Panc1 (cell line): ENCODE measurements around the gene IFT27. TPM values are rescaled to one million over a fixed set of nuclear protein-coding genes. Genes with fewer than 3 reads are reported as not detected.

Source experiments
- ATAC-seq: fragments of 200-7000 bp; cut with Tn5 transposase; 2 replicates; pipeline ENCODE4 v1.9.1; 2020; ENCODE audit warnings: mild to moderate bottlenecking, moderate library complexity
- BruUV-seq: library from RNA; stranded (reverse); fragments of 400-500 nt; replicated peaks from 2 replicates; lab custom pipeline; 2021; lab: Mats Ljungman, UMichigan
- CTCF ChIA-PET: fragments of 300-600 bp; sonication (Branson Sonifier 250); formaldehyde crosslinking; loops from one replicate; lab custom pipeline; 2022; ENCODE audit warnings: antibody characterized with exemption; lab: Charles Lee
- POLR2A ChIA-PET: fragments of 300-600 bp; sonication (Branson Sonifier 250); formaldehyde crosslinking; loops from one replicate; lab custom pipeline; 2022; ENCODE audit warnings: antibody characterized with exemption; lab: Charles Lee
- DNase-seq: peaks from one replicate; pipeline ENCODE4 v3.0.0-alpha.2; 2010; ENCODE audit warnings: low read depth, low spot score
- H3K27ac ChIP-seq: 2 replicates; pipeline ENCODE4 v1.5.1; 2011; ENCODE audit warnings: mild to moderate bottlenecking, low read length, inconsistent platforms
- H3K27me3 ChIP-seq: fragments of 200-500 bp; sonication (Bioruptor generic); 2 replicates; pipeline ENCODE4 v1.6.0; 2014; ENCODE audit warnings: low read length, inconsistent platforms; ENCODE audit not compliant: control insufficient read depth, insufficient read depth
- H3K36me3 ChIP-seq: fragments of 200-500 bp; sonication (Bioruptor generic); 2 replicates; pipeline ENCODE4 v1.5.1; 2014; ENCODE audit warnings: inconsistent platforms, mild to moderate bottlenecking, low read length, moderate library complexity; ENCODE audit not compliant: control insufficient read depth, insufficient read depth
- H3K4me1 ChIP-seq: 2 replicates; pipeline ENCODE4 v1.5.1; 2011; ENCODE audit warnings: inconsistent platforms, mild to moderate bottlenecking, low read length, moderate library complexity; ENCODE audit not compliant: control insufficient read depth, insufficient read depth
- H3K4me3 ChIP-seq, 2 experiments: 2 replicates each; pipeline ENCODE4 v1.5.1; 2011 to 2012; ENCODE audit warnings: low read depth in 2 of 2, low read length in 2 of 2, mild to moderate bottlenecking in 2 of 2, inconsistent platforms in 1 of 2, moderate library complexity in 1 of 2
- H3K9me3 ChIP-seq: fragments of 200-500 bp; sonication (Bioruptor generic); 2 replicates; pipeline ENCODE4 v1.5.1; 2014; ENCODE audit warnings: low read depth, mild to moderate bottlenecking, inconsistent platforms, low read length, moderate library complexity; ENCODE audit not compliant: control insufficient read depth, insufficient read depth
- POLR2AphosphoS5 ChIP-seq: IDR thresholded peaks from 2 replicates; pipeline ENCODE4 v1.6.1; 2012; ENCODE audit warnings: mild to moderate bottlenecking, low read depth, low read length, moderate library complexity
- SIN3A ChIP-seq: IDR thresholded peaks from 2 replicates; pipeline ENCODE4 v1.6.1; 2012; ENCODE audit warnings: low read depth, mild to moderate bottlenecking, low read length, moderate library complexity, borderline replicate concordance; ENCODE audit not compliant: insufficient read depth
- TCF7L2 ChIP-seq: IDR thresholded peaks from 2 replicates; pipeline ENCODE4 v1.6.1; 2011; ENCODE audit warnings: mild to moderate bottlenecking, low read depth, low read length, inconsistent platforms
- in situ Hi-C: cut with HindIII; loops from 2 replicates; pipeline ENCODE4 v1.10.0; 2016; ENCODE audit warnings: low sequenced_read_pairs, low pct_unique_long_range_greater_than_20kb
- intact Hi-C: fragments of 100-400 bp; cut with micrococcal nuclease; formaldehyde crosslinking; loops from one replicate; pipeline ENCODE4 v1.10.0; 2022; ENCODE audit not compliant: unreplicated experiment
- total RNA-seq: library from RNA; stranded (reverse); gene quantifications from one replicate; pipeline ENCODE4 v1.2.1, GENCODE V29; 2021; ENCODE audit not compliant: unreplicated experiment
- TF ChIP-seq, protein P1 (sequence below), 2 experiments: IDR thresholded peaks; 2 replicates each; pipeline ENCODE4 v1.6.1; 2011 to 2012; ENCODE audit warnings: low read depth in 2 of 2, control low read depth in 1 of 2, low read length in 1 of 2, mild to moderate bottlenecking in 1 of 2, moderate library complexity in 1 of 2; ENCODE audit not compliant: insufficient read depth in 1 of 2
- TF ChIP-seq, protein P2 (sequence below): fragments of 450-650 bp; IDR thresholded peaks from 2 replicates; pipeline ENCODE4 v1.5.1; 2017; ENCODE audit warnings: mild to moderate bottlenecking

Gene IFT27
- total RNA-seq, 1 experiment from 2014 or later, result 44.4 TPM

DNA sequence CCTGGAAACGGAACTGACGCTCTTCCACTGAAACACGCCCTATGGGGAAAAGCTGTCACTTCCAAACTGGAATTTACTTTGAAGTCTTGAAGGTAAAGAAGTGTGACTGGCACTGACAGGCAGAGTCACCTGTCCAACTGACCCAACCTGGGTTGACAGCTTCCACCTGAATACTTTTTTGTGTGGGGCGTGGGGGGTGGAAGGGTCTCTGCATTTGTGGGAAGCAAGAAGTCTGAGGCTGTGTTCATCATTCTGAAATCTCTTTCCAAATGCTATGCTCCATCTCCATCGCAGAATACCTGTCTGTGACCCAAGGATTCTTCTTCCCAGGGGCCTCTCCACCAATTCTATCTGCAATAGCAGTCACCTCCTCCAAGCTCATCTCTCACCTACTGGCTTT, 7.8 kb downstream of the IFT27 start:
- no peaks in the 10 kb centered on the region for H3K9me3 ChIP-seq
- CTCF ChIA-PET, result no interaction called here
- in situ Hi-C loops, result no loop called here
- H3K4me3 ChIP-seq, result no peak overlapping the region
- no TSS peak for BruUV-seq
- no peaks in the 10 kb centered on the region for H3K4me1 ChIP-seq
- ATAC-seq (no peak), DNase-seq (no peak)
- H3K27me3 ChIP-seq, result no peaks in the 10 kb centered on the region
- intact Hi-C loops, result no loop called here
- POLR2A ChIA-PET, result no interaction called here
- no peak for TF ChIP-seq TCF7L2
- TF ChIP-seq, protein P1, sequence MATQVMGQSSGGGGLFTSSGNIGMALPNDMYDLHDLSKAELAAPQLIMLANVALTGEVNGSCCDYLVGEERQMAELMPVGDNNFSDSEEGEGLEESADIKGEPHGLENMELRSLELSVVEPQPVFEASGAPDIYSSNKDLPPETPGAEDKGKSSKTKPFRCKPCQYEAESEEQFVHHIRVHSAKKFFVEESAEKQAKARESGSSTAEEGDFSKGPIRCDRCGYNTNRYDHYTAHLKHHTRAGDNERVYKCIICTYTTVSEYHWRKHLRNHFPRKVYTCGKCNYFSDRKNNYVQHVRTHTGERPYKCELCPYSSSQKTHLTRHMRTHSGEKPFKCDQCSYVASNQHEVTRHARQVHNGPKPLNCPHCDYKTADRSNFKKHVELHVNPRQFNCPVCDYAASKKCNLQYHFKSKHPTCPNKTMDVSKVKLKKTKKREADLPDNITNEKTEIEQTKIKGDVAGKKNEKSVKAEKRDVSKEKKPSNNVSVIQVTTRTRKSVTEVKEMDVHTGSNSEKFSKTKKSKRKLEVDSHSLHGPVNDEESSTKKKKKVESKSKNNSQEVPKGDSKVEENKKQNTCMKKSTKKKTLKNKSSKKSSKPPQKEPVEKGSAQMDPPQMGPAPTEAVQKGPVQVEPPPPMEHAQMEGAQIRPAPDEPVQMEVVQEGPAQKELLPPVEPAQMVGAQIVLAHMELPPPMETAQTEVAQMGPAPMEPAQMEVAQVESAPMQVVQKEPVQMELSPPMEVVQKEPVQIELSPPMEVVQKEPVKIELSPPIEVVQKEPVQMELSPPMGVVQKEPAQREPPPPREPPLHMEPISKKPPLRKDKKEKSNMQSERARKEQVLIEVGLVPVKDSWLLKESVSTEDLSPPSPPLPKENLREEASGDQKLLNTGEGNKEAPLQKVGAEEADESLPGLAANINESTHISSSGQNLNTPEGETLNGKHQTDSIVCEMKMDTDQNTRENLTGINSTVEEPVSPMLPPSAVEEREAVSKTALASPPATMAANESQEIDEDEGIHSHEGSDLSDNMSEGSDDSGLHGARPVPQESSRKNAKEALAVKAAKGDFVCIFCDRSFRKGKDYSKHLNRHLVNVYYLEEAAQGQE (IDR thresholded peaks at IDR 0.05; ENCODE audit: insufficient read depth in 1 of 2, low read depth in 2 of 2, low read length in 1 of 2), result no peak
- TF ChIP-seq, protein P2, sequence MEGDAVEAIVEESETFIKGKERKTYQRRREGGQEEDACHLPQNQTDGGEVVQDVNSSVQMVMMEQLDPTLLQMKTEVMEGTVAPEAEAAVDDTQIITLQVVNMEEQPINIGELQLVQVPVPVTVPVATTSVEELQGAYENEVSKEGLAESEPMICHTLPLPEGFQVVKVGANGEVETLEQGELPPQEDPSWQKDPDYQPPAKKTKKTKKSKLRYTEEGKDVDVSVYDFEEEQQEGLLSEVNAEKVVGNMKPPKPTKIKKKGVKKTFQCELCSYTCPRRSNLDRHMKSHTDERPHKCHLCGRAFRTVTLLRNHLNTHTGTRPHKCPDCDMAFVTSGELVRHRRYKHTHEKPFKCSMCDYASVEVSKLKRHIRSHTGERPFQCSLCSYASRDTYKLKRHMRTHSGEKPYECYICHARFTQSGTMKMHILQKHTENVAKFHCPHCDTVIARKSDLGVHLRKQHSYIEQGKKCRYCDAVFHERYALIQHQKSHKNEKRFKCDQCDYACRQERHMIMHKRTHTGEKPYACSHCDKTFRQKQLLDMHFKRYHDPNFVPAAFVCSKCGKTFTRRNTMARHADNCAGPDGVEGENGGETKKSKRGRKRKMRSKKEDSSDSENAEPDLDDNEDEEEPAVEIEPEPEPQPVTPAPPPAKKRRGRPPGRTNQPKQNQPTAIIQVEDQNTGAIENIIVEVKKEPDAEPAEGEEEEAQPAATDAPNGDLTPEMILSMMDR, result no peak
- no peak for TF ChIP-seq POLR2AphosphoS5
- TF ChIP-seq SIN3A, result no peak
- H3K36me3 ChIP-seq, result no peaks in the 10 kb centered on the region
- no peak overlapping the region for H3K27ac ChIP-seq

DNA sequence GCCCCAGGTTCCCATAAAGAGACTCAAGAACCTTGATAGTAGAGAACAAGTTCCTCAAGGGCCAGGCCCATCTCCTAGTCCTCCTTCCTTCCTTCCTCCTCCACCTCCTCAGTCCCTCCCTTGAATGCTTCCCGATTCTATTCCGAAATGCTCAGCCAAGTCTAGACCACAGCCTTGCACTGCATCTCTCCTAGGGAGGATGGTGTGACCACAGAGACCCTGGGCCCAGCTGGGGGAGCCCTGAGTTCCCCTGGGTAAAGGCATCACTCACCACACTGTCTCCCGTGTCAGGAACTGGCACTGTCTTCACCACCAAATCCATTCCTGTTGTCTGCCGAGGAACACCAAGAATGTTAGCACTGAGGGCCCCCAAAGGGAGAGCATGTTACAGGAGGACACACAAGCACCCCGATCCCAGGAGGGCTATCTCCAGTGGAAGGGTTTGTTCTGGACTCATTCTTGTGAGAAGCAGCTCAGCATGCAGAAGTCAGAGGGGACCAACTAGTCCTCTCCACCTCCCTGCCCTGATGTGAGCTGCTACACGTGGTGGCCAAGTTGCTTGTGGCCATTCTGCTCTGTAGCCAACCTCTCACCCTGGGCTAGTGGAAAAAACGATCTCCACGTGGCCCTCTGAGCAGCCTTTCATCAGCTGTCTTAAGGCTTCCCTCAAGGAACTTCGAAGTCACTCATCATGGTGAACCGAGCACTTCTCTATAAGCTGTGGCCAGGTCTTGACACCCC, 8.7 kb downstream of the IFT27 start:
- no peaks in the 10 kb centered on the region for H3K4me1 ChIP-seq
- H3K36me3 ChIP-seq, result no peaks in the 10 kb centered on the region
- H3K4me3 ChIP-seq, result no peak overlapping the region
- ATAC-seq (no peak), DNase-seq (no peak)
- intact Hi-C loops (no loop called here), in situ Hi-C loops (no loop called here)
- POLR2A ChIA-PET, result no interaction called here
- no TSS peak for BruUV-seq
- H3K27ac ChIP-seq, result no peak overlapping the region
- TF ChIP-seq, protein P1 (IDR thresholded peaks at IDR 0.05; ENCODE audit: insufficient read depth in 1 of 2, low read depth in 2 of 2, low read length in 1 of 2), result no peak
- TF ChIP-seq, protein P2, result no peak
- TF ChIP-seq TCF7L2 (no peak), POLR2AphosphoS5 (no peak), SIN3A (no peak)
- no peaks in the 10 kb centered on the region for H3K27me3 ChIP-seq
- CTCF ChIA-PET, result no interaction called here
- H3K9me3 ChIP-seq, result no peaks in the 10 kb centered on the region
